Hepatocyte (in vitro differentiated cells): ENCODE measurements around the gene DMGDH. TPM values are rescaled to one million over a fixed set of nuclear protein-coding genes. Genes with fewer than 3 reads are reported as not detected.

ENCODE experiments used
- DNase-seq: peaks from one replicate; pipeline ENCODE4 v3.0.0-alpha.2; 2016; ENCODE audit warnings: low spot score
- H2AFZ ChIP-seq: fragments of 200-600 bp; sonication (generic); 2 replicates; pipeline ENCODE4 v1.6.0; 2016; ENCODE audit warnings: antibody characterized with exemption, mild to moderate bottlenecking
- H3K27ac ChIP-seq: fragments of 200-600 bp; sonication (generic); 2 replicates; pipeline ENCODE4 v1.5.1; 2016; ENCODE audit warnings: mild to moderate bottlenecking
- H3K27me3 ChIP-seq: fragments of 200-600 bp; sonication (generic); 2 replicates; pipeline ENCODE4 v1.6.1; 2016
- H3K36me3 ChIP-seq: fragments of 200-600 bp; sonication (generic); replicated peaks from 2 replicates; pipeline ENCODE4 v1.5.1; 2016; ENCODE audit warnings: low read depth; ENCODE audit not compliant: insufficient read depth
- H3K4me1 ChIP-seq: fragments of 200-600 bp; sonication (generic); 2 replicates; pipeline ENCODE4 v1.5.1; 2016; ENCODE audit warnings: mild to moderate bottlenecking, moderate library complexity; ENCODE audit not compliant: insufficient read depth
- H3K4me2 ChIP-seq: fragments of 200-600 bp; sonication (generic); 2 replicates; pipeline ENCODE4 v1.6.0; 2016
- H3K4me3 ChIP-seq: fragments of 200-600 bp; sonication (generic); 2 replicates; pipeline ENCODE4 v1.5.1; 2016; ENCODE audit warnings: mild to moderate bottlenecking
- H3K79me2 ChIP-seq: fragments of 200-600 bp; sonication (generic); 2 replicates; pipeline ENCODE4 v1.6.0; 2017; ENCODE audit warnings: mild to moderate bottlenecking
- H3K9me2 ChIP-seq: fragments of 200-600 bp; sonication (generic); replicated peaks from 2 replicates; pipeline ENCODE4 v1.6.0; 2017; ENCODE audit warnings: mild to moderate bottlenecking; ENCODE audit not compliant: insufficient read depth
- H3K9me3 ChIP-seq: fragments of 200-600 bp; sonication (generic); 2 replicates; pipeline ENCODE4 v1.5.1; 2016; ENCODE audit warnings: low read depth, mild to moderate bottlenecking
- H4K20me1 ChIP-seq: fragments of 200-600 bp; sonication (generic); 2 replicates; pipeline ENCODE4 v1.6.0; 2016; ENCODE audit warnings: mild to moderate bottlenecking; ENCODE audit not compliant: insufficient read depth, poor library complexity, severe bottlenecking
- CTCF ChIP-seq: fragments of 200-600 bp; sonication (generic); IDR thresholded peaks from 2 replicates; pipeline ENCODE4 v1.5.1; 2016; ENCODE audit warnings: antibody characterized with exemption, mild to moderate bottlenecking; ENCODE audit not compliant: poor library complexity
- EZH2 ChIP-seq: fragments of 200-600 bp; sonication (generic); IDR thresholded peaks from 2 replicates; pipeline ENCODE4 v1.6.1; 2016; ENCODE audit warnings: antibody characterized with exemption, mild to moderate bottlenecking, borderline replicate concordance
- EZH2phosphoT487 ChIP-seq: fragments of 200-600 bp; sonication (generic); IDR thresholded peaks from one replicate; pipeline ENCODE4 v1.6.1; 2018; ENCODE audit warnings: antibody characterized with exemption, mild to moderate bottlenecking, low read depth, moderate library complexity; ENCODE audit not compliant: unreplicated experiment, severe bottlenecking
- WGBS: methylation state at CpG from one replicate; pipeline ENCODE4 v1.1.6; 2016; ENCODE audit warnings: low lambda C conversion rate; ENCODE audit errors: missing lambda C conversion rate; 5-methylcytosine and 5-hydroxymethylcytosine counted together
- polyA plus RNA-seq: library from polyadenylated mRNA; unstranded; fragments of >200 nt; fragmentation: Nextera tagmentation; extraction: Ambion mirVana; gene quantifications from 2 replicates; pipeline ENCODE4 v1.2.1, GENCODE V29; 2016
- total RNA-seq: library from RNA; depleted of rRNA; stranded (reverse); fragments of >200 nt; gene quantifications from 2 replicates; pipeline ENCODE4 v1.2.3, GENCODE V29; 2014

DMGDH gene
- total and polyA plus RNA-seq, 2 experiments from 2014 or later = 0.87 TPM

DNA sequence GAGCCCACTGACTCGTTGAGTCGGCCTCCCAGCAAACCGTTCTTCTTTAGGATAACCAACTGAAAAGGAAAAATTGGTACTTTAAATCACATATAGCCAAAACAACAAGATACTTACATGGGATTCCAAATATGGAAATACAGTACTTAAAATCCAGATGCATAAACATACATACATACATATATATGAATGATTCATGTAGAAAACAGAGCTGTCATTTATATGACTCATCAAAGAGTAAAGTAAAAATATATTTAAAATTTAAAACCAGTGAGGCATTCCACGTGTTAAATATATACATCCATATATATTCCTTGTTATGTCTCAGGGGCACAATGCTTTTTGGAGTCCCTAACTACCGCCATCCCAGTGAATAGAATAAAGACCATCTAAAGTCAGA lies 36.7 kb downstream of the DMGDH start:
- H4K20me1 ChIP-seq = no peaks in the 10 kb centered on the region
- 96% methylated on average over 5 of the region's 5 CpGs for WGBS
- no peak overlapping the region for H2AFZ ChIP-seq
- no peak overlapping the region for H3K4me3 ChIP-seq
- no peak for DNase-seq
- H3K36me3 ChIP-seq = no peaks in the 10 kb centered on the region
- no peak overlapping the region for H3K4me2 ChIP-seq
- no peak overlapping the region for H3K27ac ChIP-seq
- no peaks in the 10 kb centered on the region for H3K79me2 ChIP-seq
- H3K27me3 ChIP-seq = no peaks in the 10 kb centered on the region
- H3K9me3 ChIP-seq = no peaks in the 10 kb centered on the region
- H3K9me2 ChIP-seq = no peaks in the 10 kb centered on the region
- TF ChIP-seq EZH2phosphoT487 = no peak
- no peak for TF ChIP-seq CTCF
- TF ChIP-seq EZH2 = no peak
- H3K4me1 ChIP-seq = peaks cover 3% of the 10 kb centered on the region

GRCh38 chr5:79032031-79032695 lies 37.3 kb downstream of the DMGDH start:
- peaks cover 3% of the 10 kb centered on the region for H3K4me1 ChIP-seq
- H4K20me1 ChIP-seq = no peaks in the 10 kb centered on the region
- no peaks in the 10 kb centered on the region for H3K9me2 ChIP-seq
- WGBS = 91% methylated on average over 10 of the region's 10 CpGs
- no peak overlapping the region for H3K4me2 ChIP-seq
- DNase-seq = no peak
- no peaks in the 10 kb centered on the region for H3K27me3 ChIP-seq
- H3K9me3 ChIP-seq = no peaks in the 10 kb centered on the region
- H3K4me3 ChIP-seq = no peak overlapping the region
- no peak overlapping the region for H2AFZ ChIP-seq
- H3K27ac ChIP-seq = no peak overlapping the region
- no peaks in the 10 kb centered on the region for H3K79me2 ChIP-seq
- H3K36me3 ChIP-seq = no peaks in the 10 kb centered on the region
- TF ChIP-seq EZH2phosphoT487 = no peak
- TF ChIP-seq EZH2 = no peak
- TF ChIP-seq CTCF = no peak

DNA sequence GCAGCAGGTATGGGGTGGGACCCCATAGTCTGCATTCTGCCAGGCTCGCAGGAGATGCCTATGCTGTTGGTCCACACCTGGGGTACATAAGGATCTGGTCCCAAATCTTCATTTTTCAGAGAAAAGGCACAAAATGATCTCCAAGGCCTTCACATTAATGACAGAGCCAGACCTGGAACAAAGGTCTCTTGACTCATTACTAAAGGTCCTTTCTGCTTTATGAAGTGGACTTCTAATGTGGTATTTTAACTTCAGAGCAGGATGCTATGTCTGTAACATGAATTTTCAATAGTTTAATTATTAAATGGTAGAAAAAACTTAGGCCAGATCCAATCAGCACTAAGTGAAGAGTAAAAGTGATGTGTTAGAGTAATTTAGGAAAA lies 38.0 kb downstream of the DMGDH start:
- Histone ChIP-seq H3K27ac (peak overlapping the region; percentile 60), H3K27me3 (no peaks in the 10 kb centered on the region), H3K4me2 (no peak overlapping the region), H3K79me2 (no peaks in the 10 kb centered on the region), H3K36me3 (no peaks in the 10 kb centered on the region), H3K4me3 (no peak overlapping the region), H3K4me1 (peaks cover 3% of the 10 kb centered on the region), H3K9me3 (no peaks in the 10 kb centered on the region), H2AFZ (no peak overlapping the region), H4K20me1 (no peaks in the 10 kb centered on the region), H3K9me2 (no peaks in the 10 kb centered on the region)
- DNase-seq = no peak
- TF ChIP-seq EZH2 (no peak), CTCF (no peak), EZH2phosphoT487 (no peak)
- 88% methylated on average over 1 of the region's 1 CpG for WGBS
